HG03139 (cell line): Measurements from ENCODE around the gene XAGE1A.
"Not testable (repeated sequence)": the region's sequence is repeated elsewhere in the genome, so short reads cannot be mapped to it uniquely, and the experiment has no call there.

Experiments used
- ATAC-seq: cut with Tn5 transposase; IDR thresholded peaks from one replicate; pipeline ENCODE4 v1.9.1; 2021; ENCODE audit not compliant: unreplicated experiment

Gene XAGE1A

GRCh38 chrX:52495545-52496418, at the start of gene XAGE1A:
TSS of gene XAGE1A (plus strand) at chrX:52495808. CDS start at chrX:52497362, 1,554 bp downstream.
- ATAC-seq, result not testable (repeated sequence)

GRCh38 chrX:52452031-52452430, 43.6 kb upstream of the XAGE1A start:
- not testable (repeated sequence) for ATAC-seq

GRCh38 chrX:52471301-52471700, 24.3 kb upstream of the XAGE1A start:
- not testable (repeated sequence) for ATAC-seq

GRCh38 chrX:52496419-52496772, 788 bp downstream of the XAGE1A start:
- ATAC-seq, result not testable (repeated sequence)

DNA sequence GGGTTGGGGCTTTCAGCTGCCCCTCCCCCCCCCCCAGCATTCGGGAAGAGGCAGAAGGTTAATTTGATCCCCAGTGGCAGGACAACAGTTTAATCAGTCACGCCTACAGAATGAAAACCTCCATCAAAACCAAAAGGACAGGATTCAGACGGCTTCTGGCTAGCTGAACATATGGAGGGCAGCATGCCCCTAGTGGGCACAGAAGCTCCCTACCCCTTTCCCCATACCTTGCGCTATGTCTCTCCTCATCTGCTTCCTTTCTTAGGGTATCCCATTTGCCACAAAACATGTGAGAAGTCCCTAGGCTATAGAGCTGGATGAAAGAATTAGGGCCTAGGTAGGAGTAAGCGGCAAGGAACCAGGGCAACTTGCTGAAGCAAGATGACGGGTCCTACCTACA, 5.8 kb downstream of the XAGE1A start:
- ATAC-seq, result not testable (repeated sequence)

DNA sequence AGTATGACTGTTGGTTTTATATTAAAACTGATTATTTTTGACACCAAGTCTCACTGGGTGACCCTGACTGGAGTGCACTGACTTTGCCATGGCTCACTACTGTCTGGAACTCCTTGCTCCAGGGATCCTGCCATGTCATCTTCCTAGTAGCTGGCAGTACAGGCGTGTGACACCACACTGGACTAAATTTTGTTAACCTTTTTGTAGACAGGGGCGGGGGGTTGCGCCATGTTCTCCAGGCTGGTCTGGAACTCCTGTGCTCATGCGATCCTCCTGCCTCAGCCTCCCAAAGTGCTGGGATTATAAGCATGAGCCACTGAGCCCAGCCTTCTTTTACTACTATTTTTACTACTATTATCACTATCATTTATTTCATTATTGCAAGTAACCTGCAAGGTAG, 8.9 kb downstream of the XAGE1A start:
- no peak for ATAC-seq

DNA sequence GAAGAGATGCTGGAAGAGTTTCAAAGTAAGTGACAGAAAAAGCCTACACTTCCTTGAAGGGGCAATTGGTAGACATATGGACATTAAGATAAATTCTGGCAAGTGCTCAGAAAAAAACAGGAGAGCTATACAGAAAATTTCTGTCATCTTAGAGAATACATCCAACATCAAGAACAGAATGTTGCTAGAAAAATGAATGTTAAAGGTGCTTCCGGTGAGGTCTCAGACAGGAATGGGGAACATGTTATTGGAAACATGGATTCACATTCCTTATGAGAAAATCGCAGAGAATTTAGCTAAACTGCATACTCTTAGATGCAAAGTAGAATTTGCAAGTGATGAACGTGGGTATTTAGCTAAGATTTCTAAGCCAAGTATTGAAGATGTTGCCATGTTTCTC, 11.7 kb downstream of the XAGE1A start:
- ATAC-seq, result no peak

GRCh38 chrX:52509916-52510315, 14.3 kb downstream of the XAGE1A start:
- no peak for ATAC-seq

DNA sequence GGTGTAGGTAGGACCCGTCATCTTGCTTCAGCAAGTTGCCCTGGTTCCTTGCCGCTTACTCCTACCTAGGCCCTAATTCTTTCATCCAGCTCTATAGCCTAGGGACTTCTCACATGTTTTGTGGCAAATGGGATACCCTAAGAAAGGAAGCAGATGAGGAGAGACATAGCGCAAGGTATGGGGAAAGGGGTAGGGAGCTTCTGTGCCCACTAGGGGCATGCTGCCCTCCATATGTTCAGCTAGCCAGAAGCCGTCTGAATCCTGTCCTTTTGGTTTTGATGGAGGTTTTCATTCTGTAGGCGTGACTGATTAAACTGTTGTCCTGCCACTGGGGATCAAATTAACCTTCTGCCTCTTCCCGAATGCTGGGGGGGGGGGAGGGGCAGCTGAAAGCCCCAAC, 15.5 kb downstream of the XAGE1A start:
- ATAC-seq, result not testable (repeated sequence)

DNA sequence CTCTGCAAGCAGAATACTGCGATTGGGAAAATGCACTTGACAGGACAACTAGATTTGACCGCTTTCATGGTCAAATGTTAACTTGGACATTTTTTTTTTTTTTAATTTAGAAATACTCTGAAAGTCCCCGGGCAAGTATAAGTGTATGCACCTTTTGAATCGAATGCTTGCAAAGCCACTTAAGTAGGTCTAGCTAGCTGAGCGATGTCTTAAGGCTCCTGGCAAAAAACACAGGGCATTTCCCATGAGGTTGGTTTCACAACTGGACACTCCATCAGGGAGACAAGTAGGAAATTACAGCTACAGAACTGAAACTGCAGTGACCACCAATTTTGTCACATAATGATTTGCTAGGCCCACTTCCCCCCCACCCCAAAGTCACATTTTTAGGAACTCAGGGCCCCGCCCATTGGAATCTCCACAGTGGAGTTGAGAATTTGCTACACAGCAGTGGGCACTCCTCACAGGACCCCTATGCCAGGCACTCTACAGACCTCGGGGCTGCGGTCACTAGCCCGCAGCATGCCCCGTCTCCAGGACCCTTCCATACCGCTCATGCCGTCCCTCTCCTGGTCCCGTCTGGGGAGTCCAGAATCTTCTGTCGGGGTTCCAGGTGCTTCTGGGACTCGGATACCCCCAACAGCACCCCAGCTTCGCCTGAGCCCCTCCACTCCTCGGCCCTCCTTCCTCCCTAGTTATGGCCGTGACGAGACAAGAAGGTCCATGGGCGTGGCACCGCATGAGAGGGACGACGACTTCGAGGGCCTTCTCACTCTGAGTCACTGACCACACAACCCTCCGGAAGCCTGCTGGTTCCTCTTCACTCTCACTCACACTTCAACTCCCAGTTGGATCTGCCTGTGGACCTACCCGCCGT, 20.7 kb downstream of the XAGE1A start:
- ATAC-seq, result not testable (repeated sequence)

DNA sequence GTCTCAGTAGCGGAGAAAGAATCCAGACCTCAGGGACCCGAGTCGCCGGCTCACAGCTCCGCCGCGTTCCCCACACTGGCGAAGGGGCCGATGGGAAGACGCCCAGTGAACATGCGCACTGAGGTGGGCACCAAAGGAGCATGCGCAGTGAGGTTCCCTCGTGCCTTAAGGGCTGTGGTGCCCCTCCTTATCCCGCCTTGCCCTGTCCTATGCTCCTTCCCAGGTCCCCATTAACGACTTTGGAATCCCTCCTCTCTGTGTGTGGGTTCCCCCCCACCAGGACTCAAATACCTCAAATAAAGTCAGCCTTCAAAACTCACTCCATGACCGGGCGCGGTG, 21.3 kb downstream of the XAGE1A start, which contains the start of gene XAGE1B:
Gene XAGE1B, minus strand, starts transcription at position 77 of the 339 bp plus-strand sequence. CDS start 1,536 bp downstream, outside the sequence.
- ATAC-seq, result not testable (repeated sequence)

GRCh38 chrX:52541051-52541450, 45.4 kb downstream of the XAGE1A start:
- ATAC-seq, result not testable (repeated sequence)

- no peak for ATAC-seq
Observed at GRCh38 chrX:52542311-52542710, 46.7 kb downstream of the XAGE1A start.

DNA sequence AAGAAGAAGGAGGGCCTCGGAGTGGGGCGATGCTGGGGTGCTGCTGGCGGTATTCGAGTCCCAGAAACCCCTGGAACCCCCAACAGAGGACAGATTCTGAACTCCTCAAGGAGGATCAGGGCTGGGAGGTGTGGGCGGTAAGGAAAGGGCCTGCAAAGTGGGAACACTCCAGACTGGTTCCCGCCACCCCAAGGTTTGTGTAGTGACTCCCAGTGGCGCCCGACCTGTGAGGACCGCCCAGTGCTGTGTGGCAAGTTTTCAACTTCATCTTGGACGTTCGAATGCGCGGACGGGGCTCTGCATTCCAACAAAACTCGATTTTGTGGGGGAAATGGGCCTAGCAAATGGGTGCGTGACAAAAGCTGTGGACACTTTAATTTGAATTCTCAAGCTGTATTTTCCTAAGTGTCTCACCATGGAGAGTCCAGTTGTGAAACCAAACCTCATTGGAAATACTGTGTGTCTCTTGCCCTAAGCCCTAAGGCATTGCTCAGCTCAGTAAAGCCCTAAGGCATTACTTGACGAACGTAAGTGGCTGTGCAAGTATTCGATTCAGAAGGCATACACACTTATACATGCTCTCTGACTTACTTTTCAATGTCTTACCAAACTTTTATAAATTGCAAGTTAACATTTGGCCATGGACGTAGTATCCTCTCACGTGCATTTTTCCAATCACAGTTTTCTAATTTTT, 48.7 kb downstream of the XAGE1A start:
- no peak for ATAC-seq

GRCh38 chrX:52548769-52549168, 53.2 kb downstream of the XAGE1A start:
- ATAC-seq, result not testable (repeated sequence)
